LNCAP (cell line): ENCODE measurements around the gene THOP1.

Experiments
- TF ChIP-seq, protein P1 (sequence below): fragments of 450-650 bp; IDR thresholded peaks from 2 replicates; pipeline ENCODE4 v1.5.1; 2017; ENCODE audit warnings: mild to moderate bottlenecking

THOP1 gene

DNA sequence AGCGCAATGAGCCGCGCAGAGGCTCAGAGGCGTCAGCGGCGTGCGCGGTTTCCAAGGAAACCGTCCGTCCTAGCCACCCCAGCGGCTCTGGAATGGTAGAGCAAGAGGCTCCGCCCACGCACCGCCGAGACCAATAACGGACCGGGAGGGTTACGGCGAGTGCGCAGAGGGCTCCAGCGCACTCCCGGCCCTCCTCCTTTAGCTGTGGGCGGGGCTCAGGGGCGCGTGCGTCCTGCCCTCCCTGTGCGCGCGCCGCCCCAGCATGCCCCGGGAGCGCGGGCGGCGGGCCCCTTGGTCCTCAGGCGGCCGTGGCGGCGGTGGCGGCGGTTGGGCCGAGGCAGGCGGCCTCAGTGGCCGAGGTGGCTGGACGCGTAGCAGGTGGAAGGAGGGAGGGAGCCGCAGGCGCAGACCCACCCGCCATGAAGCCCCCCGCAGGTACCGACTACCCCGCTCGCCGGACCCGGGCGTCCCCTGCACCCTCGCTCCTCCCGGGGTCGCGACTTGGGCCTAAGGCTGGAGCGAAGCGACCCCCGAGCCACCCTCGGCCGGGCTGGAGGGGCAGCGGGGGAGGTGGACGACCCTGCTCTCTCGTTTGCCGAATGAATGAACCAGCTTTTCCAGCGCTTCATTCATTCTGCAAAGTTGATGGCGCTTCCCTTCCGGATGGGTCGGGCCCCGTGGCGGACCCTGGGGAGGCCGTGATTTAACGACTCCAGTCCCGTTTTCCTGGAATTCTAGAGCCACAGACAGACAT, at the start of gene THOP1:
Gene THOP1, plus strand, starts transcription at position 260 of the 754 bp plus-strand sequence. Its CDS starts 160 bp downstream, at position 420.
- TF ChIP-seq, protein P1, sequence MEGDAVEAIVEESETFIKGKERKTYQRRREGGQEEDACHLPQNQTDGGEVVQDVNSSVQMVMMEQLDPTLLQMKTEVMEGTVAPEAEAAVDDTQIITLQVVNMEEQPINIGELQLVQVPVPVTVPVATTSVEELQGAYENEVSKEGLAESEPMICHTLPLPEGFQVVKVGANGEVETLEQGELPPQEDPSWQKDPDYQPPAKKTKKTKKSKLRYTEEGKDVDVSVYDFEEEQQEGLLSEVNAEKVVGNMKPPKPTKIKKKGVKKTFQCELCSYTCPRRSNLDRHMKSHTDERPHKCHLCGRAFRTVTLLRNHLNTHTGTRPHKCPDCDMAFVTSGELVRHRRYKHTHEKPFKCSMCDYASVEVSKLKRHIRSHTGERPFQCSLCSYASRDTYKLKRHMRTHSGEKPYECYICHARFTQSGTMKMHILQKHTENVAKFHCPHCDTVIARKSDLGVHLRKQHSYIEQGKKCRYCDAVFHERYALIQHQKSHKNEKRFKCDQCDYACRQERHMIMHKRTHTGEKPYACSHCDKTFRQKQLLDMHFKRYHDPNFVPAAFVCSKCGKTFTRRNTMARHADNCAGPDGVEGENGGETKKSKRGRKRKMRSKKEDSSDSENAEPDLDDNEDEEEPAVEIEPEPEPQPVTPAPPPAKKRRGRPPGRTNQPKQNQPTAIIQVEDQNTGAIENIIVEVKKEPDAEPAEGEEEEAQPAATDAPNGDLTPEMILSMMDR: no peak

DNA sequence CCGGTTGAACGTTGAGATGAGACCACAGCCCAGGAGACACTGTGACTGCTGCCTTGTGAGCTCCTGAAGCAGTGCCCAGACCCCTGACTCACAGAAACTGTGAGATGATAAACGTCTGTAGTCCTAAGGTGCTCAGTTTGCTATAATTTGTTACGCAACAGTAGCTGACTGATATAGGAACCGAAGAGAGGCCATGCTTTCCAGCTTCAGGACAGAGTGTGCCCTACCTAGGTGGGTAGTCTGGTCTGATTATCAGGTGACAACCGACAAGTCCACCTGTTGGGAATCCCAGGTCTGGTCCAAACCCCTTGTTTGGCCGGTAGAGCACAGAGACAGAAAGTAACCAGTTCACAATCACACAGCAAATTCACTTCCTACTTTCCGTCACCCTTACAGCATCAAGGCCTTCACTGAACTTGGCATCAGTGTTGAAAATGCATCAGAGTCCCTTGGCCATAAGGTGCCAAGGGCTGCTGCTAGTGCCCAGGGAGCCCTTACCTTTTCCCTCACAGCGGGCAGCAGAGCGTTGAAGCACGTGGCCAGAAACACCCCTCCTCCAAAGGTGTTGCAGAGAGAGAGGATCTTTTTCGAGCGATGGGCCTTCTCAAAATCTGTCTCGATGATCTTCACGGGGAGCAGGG, 48.6 kb upstream of the THOP1 start:
- TF ChIP-seq, protein P1: no peak

DNA sequence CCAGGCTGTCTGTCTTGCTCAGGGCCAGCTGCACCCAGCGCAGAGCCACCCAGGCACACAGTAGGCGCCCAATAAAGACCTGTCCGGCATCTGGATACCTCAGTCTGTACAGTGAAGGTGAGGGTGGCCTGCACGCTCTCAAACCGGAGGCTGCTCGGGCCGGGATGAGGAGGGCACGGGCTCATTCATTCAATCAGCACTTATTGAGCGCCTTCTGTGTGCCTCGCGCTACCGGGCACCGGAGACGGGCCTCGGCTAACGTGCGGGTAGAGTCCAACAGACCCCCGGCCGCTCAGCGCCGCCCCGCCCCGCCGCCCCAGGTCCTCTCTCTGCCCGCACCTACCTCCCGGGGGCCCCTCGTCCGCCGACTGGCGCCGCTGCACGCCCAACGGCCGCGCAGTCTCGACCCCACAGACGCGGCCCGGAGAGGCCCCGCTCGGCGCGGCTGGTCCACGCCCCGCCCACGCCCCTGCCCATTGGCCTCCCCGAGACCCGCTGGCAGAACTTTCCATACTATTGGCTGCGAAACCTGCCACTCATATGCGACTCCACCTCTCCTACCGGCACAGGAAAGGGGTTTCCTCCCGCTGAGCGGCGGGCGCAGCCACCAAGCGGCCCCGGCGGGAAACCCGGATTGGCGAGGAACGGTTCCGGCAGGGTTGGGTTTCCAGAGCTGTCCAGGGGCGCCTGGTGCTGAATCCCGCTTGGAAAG, 45.5 kb upstream of the THOP1 start, which contains the start of gene SLC39A3:
Gene SLC39A3, minus strand, starts transcription at position 416 of the 712 bp plus-strand sequence. CDS start 2,760 bp downstream, outside the sequence.
- TF ChIP-seq, protein P1: no peak

DNA sequence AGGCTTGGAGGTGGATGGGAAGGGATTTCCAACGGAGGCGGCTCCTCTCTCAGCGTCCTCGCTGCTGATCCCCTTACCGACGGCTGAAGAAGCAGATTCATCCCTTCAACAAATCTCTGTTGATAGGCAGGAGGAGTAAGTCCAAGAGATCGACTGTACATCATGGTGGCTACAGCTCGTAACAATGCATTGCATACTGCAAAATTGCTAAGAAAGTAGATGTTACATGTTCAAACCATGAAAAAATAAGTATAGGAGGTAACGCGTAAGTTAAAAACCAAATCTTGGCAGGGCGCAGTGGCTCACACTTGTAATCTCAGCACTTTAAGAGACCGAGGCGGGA, 45.0 kb upstream of the THOP1 start:
- TF ChIP-seq, protein P1: no peak

DNA sequence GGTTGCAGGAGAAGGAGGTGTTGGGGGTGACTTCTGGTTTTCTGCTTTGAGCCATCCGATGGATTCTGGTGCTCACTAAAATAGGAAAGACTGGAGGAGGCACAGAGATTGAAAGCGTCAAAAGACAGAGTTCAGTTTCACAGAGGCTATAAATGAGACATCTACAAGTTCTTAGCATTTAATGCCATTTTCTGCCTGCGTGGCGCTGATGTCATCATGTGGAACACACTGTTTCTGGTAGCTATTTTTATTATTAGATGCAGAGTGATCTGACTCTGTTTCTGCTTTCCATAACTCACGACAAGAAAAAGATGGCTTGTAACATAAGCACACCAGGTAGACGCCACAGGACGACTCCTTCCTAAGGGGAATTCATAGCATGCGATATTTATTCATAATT, 42.2 kb upstream of the THOP1 start:
- TF ChIP-seq, protein P1: no peak

DNA sequence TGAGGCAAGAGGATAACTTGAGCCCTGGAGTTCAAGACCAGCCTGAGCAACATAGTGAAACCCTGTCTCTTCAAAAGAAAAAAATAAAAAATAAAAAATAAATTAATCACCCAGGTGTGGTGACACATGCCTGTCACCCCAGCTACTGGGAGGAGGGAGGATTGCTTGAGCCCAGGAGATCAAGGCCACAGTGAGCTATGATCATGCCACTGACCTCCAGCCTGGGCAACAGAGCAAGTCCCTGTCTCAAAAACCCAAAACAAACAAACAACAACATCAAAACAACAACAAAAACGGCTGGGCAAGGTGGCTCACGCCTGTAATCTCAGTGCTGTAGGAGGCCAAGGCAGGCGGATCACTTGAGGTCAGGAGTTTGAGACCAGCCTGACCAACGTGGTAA, 41.2 kb upstream of the THOP1 start:
- TF ChIP-seq, protein P1: no peak

DNA sequence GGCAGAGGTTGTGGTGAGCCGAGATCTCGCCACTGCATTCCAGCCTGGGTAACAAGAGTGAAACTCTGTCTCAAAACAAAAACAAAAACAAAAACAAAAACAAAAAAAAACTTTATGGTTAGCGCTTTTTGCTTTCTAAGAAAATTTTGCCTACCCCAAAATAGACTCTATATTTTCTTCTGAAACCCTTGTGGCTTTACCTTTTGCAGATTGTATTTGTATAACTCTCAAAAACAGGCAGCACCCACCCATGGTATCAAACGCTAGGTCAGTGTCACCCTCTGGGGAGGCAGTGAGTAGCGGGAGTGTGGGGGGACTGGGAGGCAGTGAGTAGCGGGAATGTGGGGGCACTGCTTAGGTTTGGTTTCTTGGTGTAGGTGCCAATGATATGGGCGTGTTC, 38.0 kb upstream of the THOP1 start:
- TF ChIP-seq, protein P1: no peak
